ENCODE data around the gene ZMYND8.

DNA sequence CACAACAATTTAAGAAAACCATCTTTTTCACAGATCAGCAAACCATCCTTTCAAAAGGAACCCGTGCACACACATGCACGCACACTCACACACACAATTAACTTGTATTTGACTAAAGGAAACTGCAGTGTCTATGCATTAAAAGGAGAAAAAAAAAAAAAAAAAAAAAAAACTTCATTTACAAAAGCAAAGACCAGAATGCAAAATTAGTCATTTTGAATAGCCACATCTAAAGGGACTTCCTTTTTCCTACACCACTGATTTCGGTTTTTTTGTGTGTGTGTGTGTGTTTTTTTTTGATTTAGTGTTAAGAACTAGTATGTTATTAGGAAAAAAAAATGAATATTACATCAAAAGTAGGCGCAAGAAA, 6.3 kb downstream of the ZMYND8 start:
- TF ChIP-seq, protein P1, sequence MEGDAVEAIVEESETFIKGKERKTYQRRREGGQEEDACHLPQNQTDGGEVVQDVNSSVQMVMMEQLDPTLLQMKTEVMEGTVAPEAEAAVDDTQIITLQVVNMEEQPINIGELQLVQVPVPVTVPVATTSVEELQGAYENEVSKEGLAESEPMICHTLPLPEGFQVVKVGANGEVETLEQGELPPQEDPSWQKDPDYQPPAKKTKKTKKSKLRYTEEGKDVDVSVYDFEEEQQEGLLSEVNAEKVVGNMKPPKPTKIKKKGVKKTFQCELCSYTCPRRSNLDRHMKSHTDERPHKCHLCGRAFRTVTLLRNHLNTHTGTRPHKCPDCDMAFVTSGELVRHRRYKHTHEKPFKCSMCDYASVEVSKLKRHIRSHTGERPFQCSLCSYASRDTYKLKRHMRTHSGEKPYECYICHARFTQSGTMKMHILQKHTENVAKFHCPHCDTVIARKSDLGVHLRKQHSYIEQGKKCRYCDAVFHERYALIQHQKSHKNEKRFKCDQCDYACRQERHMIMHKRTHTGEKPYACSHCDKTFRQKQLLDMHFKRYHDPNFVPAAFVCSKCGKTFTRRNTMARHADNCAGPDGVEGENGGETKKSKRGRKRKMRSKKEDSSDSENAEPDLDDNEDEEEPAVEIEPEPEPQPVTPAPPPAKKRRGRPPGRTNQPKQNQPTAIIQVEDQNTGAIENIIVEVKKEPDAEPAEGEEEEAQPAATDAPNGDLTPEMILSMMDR (conservative IDR thresholded peaks at IDR 0.05; ENCODE audit: low read depth, low read length), result no peak
- no peak for TF ChIP-seq EZH2 (IDR thresholded peaks at IDR 0.05; ENCODE audit: low read length, unreplicated experiment)
